ENCODE data around the gene SLC8A3. TPM values are rescaled to one million over a fixed set of nuclear protein-coding genes. Genes with fewer than 3 reads are reported as not detected.

Gene SLC8A3
- total and polyA plus RNA-seq, 10 of the 15 experiments (the other 5 are each of a cell fraction or from before 2014, with no cell fraction given) = 0.04 to 0.17 (median 0.13) TPM; not detected in 3

DNA sequence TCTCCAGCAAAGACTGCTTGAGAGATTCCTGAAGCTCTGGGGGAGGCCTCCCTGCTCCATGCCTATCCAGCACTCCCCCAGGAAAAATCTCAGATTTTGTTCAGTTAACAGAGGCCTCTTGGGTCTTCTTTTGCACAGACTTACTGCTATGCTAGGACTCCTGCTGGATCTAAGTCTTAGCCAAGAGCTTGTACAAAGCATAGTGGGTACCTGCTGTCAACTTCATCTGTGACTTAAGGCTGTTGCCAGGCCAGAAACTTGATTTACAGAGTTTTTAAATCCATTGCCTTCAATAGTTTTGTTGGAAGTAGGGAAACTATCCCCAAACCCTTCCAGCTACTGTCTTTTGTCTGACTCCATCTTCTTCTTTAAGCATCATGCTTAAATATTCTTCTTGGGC is 169.1 kb downstream of the SLC8A3 start:
- ChIA-PET CTCF (interaction anchor here (0.5 to 1.6 kb wide), 3 partner anchors 11 to 25 kb away, joined by 3 to 4 read pairs (median 3); no protein-coding TSS in a partner anchor), POLR2A (no interaction called here)
- no TSS peak for BruUV-seq (replicated peaks)

More for the DNA sequence above, 169.1 kb downstream of the SLC8A3 start:
- Histone ChIP-seq H3K9me3 (replicated peaks; ENCODE audit: control insufficient read depth, insufficient read depth, low read length) (no peaks in the 10 kb centered on the region), H3K36me3 (ENCODE audit: control insufficient read depth in 2 of 2, insufficient read depth in 2 of 2, low read length in 1 of 2) (no peaks in the 10 kb centered on the region), H4K20me1 (ENCODE audit: control insufficient read depth, insufficient read depth) (no peaks in the 10 kb centered on the region; the same call in 1 of the 2 replicates), H3K9ac (ENCODE audit: control insufficient read depth, insufficient read depth, low read length) (no peak overlapping the region), H3K4me3 (no peak overlapping the region), H3K27me3 (replicated peaks in 1 of 2; ENCODE audit: control insufficient read depth in 2 of 2, insufficient read depth in 2 of 2, low read length in 1 of 2) (no peaks in the 10 kb centered on the region; a peak in 1 of 4 replicates), H2AFZ (ENCODE audit: control insufficient read depth, low read depth, low read length) (no peak overlapping the region), H3K4me2 (ENCODE audit: control insufficient read depth, insufficient read depth) (no peak overlapping the region), H3K4me1 (ENCODE audit: control insufficient read depth, insufficient read depth, low read length) (peaks cover 17% of the 10 kb centered on the region), H3K79me2 (ENCODE audit: control insufficient read depth, insufficient read depth, low read length) (no peaks in the 10 kb centered on the region), H3K27ac (ENCODE audit: control insufficient read depth, insufficient read depth) (no peak overlapping the region)
- in situ Hi-C loops (cut with MboI) (loop anchor here (5.0 to 10.0 kb wide), 2 partner anchors 287 to 435 kb away; no protein-coding TSS in a partner anchor), intact Hi-C loops (cut with micrococcal nuclease; ENCODE audit: unreplicated experiment) (no loop called here)
- RAD21 ChIA-PET (ENCODE audit: unreplicated experiment) = no interaction called here
- no peak for FAIRE-seq
- DNase-seq (ENCODE audit: low read depth, low spot score) = no peak
- SMC1A ChIA-PET (ENCODE audit: uncharacterized antibody, unreplicated experiment) = no interaction called here
- no peak for ATAC-seq
- TF ChIP-seq, protein P1, sequence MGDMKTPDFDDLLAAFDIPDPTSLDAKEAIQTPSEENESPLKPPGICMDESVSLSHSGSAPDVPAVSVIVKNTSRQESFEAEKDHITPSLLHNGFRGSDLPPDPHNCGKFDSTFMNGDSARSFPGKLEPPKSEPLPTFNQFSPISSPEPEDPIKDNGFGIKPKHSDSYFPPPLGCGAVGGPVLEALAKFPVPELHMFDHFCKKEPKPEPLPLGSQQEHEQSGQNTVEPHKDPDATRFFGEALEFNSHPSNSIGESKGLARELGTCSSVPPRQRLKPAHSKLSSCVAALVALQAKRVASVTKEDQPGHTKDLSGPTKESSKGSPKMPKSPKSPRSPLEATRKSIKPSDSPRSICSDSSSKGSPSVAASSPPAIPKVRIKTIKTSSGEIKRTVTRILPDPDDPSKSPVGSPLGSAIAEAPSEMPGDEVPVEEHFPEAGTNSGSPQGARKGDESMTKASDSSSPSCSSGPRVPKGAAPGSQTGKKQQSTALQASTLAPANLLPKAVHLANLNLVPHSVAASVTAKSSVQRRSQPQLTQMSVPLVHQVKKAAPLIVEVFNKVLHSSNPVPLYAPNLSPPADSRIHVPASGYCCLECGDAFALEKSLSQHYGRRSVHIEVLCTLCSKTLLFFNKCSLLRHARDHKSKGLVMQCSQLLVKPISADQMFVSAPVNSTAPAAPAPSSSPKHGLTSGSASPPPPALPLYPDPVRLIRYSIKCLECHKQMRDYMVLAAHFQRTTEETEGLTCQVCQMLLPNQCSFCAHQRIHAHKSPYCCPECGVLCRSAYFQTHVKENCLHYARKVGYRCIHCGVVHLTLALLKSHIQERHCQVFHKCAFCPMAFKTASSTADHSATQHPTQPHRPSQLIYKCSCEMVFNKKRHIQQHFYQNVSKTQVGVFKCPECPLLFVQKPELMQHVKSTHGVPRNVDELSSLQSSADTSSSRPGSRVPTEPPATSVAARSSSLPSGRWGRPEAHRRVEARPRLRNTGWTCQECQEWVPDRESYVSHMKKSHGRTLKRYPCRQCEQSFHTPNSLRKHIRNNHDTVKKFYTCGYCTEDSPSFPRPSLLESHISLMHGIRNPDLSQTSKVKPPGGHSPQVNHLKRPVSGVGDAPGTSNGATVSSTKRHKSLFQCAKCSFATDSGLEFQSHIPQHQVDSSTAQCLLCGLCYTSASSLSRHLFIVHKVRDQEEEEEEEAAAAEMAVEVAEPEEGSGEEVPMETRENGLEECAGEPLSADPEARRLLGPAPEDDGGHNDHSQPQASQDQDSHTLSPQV (IDR thresholded peaks at IDR 0.05) = no peak
- no peak for TF ChIP-seq BMI1 (IDR thresholded peaks at IDR 0.05; ENCODE audit: borderline replicate concordance)
